ENCODE measurements around the gene OGDHL. TPM values are rescaled to one million over a fixed set of nuclear protein-coding genes. Genes with fewer than 3 reads are reported as not detected.
A peak's percentile ranks its signal among the peaks of the same experiment; 100 is the strongest.

OGDHL gene
- total RNA-seq, 1 donor from 2014 or later, result 7.5 TPM

DNA sequence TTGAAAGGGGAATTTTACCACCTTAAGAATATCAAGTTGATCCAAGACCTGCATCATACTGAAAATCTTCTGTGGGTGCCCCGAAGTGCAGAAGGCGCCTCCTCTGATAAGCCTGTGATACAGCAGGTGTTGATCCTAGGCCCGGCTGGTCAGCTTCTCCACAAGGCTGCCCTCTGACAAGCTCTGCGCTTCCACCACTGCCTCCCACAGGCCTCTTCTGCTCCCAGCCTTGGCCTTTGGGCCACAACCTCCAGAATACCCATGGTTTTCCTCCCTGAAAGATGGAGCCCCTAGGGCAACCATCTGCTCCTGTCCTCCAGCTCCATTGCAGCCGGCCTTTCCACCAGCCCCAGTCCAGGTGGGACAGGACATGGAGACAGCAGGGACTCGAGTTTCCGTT lies 5.6 kb upstream of the OGDHL start:
- H3K27me3 Mint-ChIP-seq (ENCODE audit: unreplicated experiment), result peaks cover 3% of the 10 kb centered on the region

DNA sequence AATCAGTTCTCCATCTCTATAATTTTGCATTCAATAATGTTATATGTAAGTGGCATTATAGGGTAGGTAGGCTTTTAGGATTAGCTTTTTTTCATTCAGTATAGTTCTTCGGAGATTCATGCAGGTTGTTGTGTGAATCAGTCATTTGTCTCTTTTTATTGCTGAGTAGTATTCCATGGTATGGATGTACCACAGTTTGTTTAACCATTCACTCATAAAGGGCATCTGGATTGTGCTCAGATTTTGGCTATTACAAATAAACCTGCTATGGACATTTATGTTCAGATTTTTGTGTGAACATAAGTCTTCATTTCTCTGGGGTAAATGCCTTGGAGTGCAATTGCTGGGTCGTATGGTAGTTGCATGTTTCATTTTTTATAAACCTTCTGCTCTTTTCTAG lies 4.4 kb upstream of the OGDHL start:
- H3K27ac Mint-ChIP-seq (ENCODE audit: unreplicated experiment), result no peak overlapping the region
- H3K9me3 Mint-ChIP-seq (ENCODE audit: unreplicated experiment), result no peaks in the 10 kb centered on the region
- H3K36me3 Mint-ChIP-seq (ENCODE audit: low read depth, unreplicated experiment), result no peaks in the 10 kb centered on the region
- peaks cover 6% of the 10 kb centered on the region for H3K4me1 Mint-ChIP-seq (ENCODE audit: unreplicated experiment)
- DNase-seq (ENCODE audit: low spot score), result no peak
- H3K27me3 Mint-ChIP-seq (ENCODE audit: unreplicated experiment), result peaks cover 8% of the 10 kb centered on the region
- TF ChIP-seq, protein P1, sequence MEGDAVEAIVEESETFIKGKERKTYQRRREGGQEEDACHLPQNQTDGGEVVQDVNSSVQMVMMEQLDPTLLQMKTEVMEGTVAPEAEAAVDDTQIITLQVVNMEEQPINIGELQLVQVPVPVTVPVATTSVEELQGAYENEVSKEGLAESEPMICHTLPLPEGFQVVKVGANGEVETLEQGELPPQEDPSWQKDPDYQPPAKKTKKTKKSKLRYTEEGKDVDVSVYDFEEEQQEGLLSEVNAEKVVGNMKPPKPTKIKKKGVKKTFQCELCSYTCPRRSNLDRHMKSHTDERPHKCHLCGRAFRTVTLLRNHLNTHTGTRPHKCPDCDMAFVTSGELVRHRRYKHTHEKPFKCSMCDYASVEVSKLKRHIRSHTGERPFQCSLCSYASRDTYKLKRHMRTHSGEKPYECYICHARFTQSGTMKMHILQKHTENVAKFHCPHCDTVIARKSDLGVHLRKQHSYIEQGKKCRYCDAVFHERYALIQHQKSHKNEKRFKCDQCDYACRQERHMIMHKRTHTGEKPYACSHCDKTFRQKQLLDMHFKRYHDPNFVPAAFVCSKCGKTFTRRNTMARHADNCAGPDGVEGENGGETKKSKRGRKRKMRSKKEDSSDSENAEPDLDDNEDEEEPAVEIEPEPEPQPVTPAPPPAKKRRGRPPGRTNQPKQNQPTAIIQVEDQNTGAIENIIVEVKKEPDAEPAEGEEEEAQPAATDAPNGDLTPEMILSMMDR (IDR thresholded peaks at IDR 0.05; ENCODE audit: unreplicated experiment), result no peak
- H3K4me3 Mint-ChIP-seq (ENCODE audit: unreplicated experiment), result no peak overlapping the region

More for the DNA sequence above, 5.6 kb upstream of the OGDHL start:
- DNase-seq (ENCODE audit: low spot score), result no peak
- H3K4me1 Mint-ChIP-seq (ENCODE audit: unreplicated experiment), result peaks cover 14% of the 10 kb centered on the region
- H3K27ac Mint-ChIP-seq (ENCODE audit: unreplicated experiment), result no peak overlapping the region
- no peaks in the 10 kb centered on the region for H3K9me3 Mint-ChIP-seq (ENCODE audit: unreplicated experiment)
- no peak overlapping the region for H3K4me3 Mint-ChIP-seq (ENCODE audit: unreplicated experiment)
- H3K36me3 Mint-ChIP-seq (ENCODE audit: low read depth, unreplicated experiment), result no peaks in the 10 kb centered on the region
- TF ChIP-seq, protein P1 (IDR thresholded peaks at IDR 0.05; ENCODE audit: unreplicated experiment), result no peak

- Mint-ChIP-seq H3K4me3 (ENCODE audit: unreplicated experiment) (peak overlapping the region; percentile 85), H3K4me1 (ENCODE audit: unreplicated experiment) (peaks cover 3% of the 10 kb centered on the region), H3K36me3 (ENCODE audit: low read depth, unreplicated experiment) (no peaks in the 10 kb centered on the region), H3K27me3 (ENCODE audit: unreplicated experiment) (peaks cover 11% of the 10 kb centered on the region), H3K9me3 (ENCODE audit: unreplicated experiment) (no peaks in the 10 kb centered on the region), H3K27ac (ENCODE audit: unreplicated experiment) (no peak overlapping the region)
- no peak for DNase-seq (ENCODE audit: low spot score)
- TF ChIP-seq, protein P1 (IDR thresholded peaks at IDR 0.05; ENCODE audit: unreplicated experiment), result no peak
These were observed 399 bp upstream of the OGDHL start for GRCh38 chr10:49762566-49762877.

DNA sequence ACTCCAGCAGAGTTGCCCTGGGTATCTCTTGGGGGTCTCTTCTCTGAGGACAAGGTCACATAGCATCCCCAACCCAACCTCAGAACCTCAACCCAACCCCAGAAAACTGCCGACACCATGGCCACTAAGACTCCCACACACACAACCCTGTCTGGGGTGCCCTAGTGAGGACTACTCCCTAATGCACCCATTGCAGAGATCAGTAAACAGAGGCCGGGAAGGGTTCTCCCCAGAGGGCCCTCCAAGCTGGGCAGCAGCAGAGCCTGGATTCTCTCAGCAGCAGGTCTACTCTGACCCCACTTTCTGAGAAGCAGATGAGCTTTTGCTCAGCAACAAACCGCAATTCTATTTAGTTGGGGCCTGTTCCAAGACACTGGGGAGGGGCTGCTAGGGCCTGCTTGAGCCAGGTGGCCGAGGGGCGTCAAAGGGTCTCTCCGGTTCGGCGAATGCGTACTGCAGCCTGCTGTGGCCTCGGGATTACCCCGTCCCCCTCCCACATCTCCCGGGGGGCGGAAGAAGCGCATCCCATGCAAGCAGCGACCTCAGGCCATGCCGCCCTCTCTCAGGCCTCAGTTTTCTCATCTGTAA lies 828 bp downstream of the OGDHL start:
- peak overlapping the region; percentile 47 for H3K4me3 Mint-ChIP-seq (ENCODE audit: unreplicated experiment)
- no peaks in the 10 kb centered on the region for H3K36me3 Mint-ChIP-seq (ENCODE audit: low read depth, unreplicated experiment)
- no peak overlapping the region for H3K27ac Mint-ChIP-seq (ENCODE audit: unreplicated experiment)
- no peaks in the 10 kb centered on the region for H3K9me3 Mint-ChIP-seq (ENCODE audit: unreplicated experiment)
- TF ChIP-seq, protein P1 (IDR thresholded peaks at IDR 0.05; ENCODE audit: unreplicated experiment), result no peak
- H3K4me1 Mint-ChIP-seq (ENCODE audit: unreplicated experiment), result peaks cover 3% of the 10 kb centered on the region
- no peak for DNase-seq (ENCODE audit: low spot score)
- H3K27me3 Mint-ChIP-seq (ENCODE audit: unreplicated experiment), result peaks cover 11% of the 10 kb centered on the region

DNA sequence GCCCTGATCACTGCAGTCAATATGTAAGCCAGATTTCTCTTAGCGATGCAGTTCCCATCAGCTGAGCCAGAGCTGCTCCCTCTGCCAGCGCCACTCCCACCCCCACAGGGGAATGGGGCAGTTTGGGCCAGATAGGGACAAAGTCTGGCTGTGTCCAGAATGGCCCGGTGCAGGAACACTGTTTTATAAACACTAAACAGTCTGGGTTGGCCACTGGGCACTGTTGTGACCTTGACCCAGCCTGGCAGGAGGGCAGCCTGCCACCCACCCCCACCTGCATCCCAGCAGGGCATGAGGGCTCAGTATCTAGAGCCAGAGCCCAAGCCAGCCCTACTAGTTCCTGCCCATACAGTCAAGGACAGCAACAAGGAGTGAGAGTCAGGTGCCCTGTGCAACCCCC lies 1.3 kb downstream of the OGDHL start:
- H3K4me1 Mint-ChIP-seq (ENCODE audit: unreplicated experiment), result peaks cover 3% of the 10 kb centered on the region
- TF ChIP-seq, protein P1 (IDR thresholded peaks at IDR 0.05; ENCODE audit: unreplicated experiment), result no peak
- H3K27me3 Mint-ChIP-seq (ENCODE audit: unreplicated experiment), result peaks cover 11% of the 10 kb centered on the region
- no peak for DNase-seq (ENCODE audit: low spot score)
- H3K4me3 Mint-ChIP-seq (ENCODE audit: unreplicated experiment), result peak overlapping the region; percentile 47
- H3K36me3 Mint-ChIP-seq (ENCODE audit: low read depth, unreplicated experiment), result no peaks in the 10 kb centered on the region
- no peak overlapping the region for H3K27ac Mint-ChIP-seq (ENCODE audit: unreplicated experiment)
- no peaks in the 10 kb centered on the region for H3K9me3 Mint-ChIP-seq (ENCODE audit: unreplicated experiment)
